C4-2B (cell line): Measurements from ENCODE around the gene SSBP2.

ENCODE experiments used
- H3K27ac ChIP-seq: fragments of 450-650 bp; 2 replicates; pipeline ENCODE4 v1.5.1; 2017
- ZFX ChIP-seq: fragments of 450-650 bp; IDR thresholded peaks from 2 replicates; pipeline ENCODE4 v1.6.1; 2017
- TF ChIP-seq, protein P1 (sequence below): fragments of 450-650 bp; conservative IDR thresholded peaks from 2 replicates; pipeline ENCODE4 v1.5.1; 2017; ENCODE audit warnings: mild to moderate bottlenecking

The SSBP2 gene

DNA sequence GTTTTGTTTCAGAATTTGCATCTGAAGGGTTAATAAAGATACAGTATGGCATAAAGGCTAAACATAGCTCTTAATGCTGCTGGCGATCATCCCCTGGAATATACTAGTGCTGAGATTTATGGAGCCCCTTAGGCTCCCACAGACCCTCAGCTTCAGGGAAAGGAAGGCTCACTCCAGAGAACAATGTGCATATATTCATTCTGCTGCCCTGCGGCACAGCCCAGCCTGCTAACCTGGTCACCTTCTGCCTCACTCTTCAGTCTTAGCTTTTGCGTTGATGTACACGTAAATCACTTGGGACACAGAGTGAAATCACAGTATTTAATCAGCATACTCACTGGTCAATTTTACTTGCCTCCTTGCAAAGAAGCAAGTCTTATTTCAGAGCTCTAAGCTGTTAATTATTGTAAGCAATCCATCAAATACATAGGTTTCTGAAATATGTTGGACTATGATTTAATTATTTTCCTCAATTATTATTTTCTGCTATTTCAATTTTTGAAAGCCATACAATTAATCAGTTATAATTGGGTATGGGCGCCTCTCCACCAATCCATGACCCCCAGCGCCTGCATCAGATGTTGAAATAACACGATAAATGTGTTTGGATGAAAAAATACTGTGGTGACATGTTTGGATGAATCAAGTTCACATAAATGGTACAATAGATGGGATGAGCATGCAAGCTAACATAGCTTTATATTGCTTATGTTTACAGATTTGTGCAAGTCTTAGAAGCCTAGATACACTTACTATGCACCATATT is 345.6 kb downstream of the SSBP2 start:
- no peak for TF ChIP-seq ZFX
- TF ChIP-seq, protein P1, sequence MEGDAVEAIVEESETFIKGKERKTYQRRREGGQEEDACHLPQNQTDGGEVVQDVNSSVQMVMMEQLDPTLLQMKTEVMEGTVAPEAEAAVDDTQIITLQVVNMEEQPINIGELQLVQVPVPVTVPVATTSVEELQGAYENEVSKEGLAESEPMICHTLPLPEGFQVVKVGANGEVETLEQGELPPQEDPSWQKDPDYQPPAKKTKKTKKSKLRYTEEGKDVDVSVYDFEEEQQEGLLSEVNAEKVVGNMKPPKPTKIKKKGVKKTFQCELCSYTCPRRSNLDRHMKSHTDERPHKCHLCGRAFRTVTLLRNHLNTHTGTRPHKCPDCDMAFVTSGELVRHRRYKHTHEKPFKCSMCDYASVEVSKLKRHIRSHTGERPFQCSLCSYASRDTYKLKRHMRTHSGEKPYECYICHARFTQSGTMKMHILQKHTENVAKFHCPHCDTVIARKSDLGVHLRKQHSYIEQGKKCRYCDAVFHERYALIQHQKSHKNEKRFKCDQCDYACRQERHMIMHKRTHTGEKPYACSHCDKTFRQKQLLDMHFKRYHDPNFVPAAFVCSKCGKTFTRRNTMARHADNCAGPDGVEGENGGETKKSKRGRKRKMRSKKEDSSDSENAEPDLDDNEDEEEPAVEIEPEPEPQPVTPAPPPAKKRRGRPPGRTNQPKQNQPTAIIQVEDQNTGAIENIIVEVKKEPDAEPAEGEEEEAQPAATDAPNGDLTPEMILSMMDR = no peak
- no peak overlapping the region for H3K27ac ChIP-seq

DNA sequence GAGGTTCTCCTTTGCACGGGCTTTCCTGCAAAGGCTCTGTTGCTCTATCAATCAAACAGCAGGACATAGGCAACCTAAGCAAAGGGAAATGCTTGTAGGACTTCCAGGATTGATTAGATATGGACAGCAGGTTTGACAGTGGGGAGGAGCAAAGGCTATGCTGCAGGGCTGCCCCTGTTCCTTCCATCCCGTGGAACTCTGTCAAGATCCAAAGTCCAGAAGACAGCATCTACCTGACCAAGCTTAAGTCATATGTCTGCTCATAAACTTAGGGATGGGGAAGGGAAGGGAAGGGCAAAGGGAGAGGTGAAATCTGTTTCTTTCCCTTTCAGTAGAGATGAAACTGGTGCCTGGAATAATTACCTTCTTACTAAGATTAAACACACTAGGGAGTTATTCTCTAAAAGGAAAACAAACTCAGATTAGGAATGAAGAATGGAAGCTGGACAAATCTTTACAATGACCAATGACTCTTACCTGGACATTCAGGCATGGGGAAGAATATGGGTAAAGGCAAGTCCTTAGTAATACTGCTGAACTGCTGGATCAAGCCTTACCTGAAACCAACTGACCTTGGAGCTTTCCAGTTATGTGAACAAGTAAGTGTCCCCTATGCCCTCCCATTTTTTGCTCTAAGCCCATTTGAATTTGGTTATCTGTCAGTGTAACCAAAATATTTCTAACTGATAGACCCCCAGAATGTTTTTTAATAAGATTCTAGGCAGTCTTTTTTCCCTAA is 348.5 kb downstream of the SSBP2 start:
- H3K27ac ChIP-seq = no peak overlapping the region
- TF ChIP-seq ZFX = no peak
- TF ChIP-seq, protein P1 = no peak

DNA sequence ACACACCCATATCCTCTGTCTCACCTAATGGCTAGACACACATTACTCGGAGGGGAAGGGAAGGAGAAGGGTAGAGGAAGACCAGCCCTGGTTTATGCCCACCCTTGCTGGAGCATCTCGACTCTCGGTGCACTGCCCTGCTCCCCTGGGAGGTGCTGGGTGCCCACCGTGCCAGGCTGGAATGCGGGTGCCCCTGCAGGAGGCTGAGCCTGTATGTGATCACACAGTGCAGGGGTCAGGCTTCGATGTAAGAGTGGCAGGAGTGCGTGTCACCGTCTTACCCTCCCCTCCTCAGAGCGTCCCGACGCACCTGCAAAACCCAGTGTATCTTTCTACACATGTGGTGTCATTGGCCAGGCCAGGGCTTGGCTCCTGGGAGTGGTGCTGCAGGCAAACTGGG is 349.6 kb downstream of the SSBP2 start:
- H3K27ac ChIP-seq = no peak overlapping the region
- TF ChIP-seq, protein P1 = no peak
- no peak for TF ChIP-seq ZFX

DNA sequence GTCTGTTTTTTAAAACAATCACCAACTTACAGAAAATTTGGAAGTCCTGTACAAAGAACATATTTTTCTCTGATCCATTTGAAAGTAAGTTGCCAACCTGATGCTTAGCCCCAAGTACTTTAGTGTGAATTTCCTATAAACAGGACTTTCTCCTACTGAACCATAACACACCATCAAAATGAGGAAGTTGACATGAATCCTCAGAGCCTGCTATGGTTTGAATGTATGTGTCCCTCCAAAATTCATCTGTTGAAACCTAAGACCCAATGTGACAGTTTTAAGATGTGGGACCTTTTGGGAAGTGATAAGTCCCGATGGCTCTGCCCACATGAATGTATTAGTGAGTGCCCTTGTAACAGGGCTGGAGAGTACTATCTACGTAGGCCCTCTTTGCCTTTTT is 350.5 kb downstream of the SSBP2 start:
- no peak overlapping the region for H3K27ac ChIP-seq
- TF ChIP-seq, protein P1 = no peak
- no peak for TF ChIP-seq ZFX

DNA sequence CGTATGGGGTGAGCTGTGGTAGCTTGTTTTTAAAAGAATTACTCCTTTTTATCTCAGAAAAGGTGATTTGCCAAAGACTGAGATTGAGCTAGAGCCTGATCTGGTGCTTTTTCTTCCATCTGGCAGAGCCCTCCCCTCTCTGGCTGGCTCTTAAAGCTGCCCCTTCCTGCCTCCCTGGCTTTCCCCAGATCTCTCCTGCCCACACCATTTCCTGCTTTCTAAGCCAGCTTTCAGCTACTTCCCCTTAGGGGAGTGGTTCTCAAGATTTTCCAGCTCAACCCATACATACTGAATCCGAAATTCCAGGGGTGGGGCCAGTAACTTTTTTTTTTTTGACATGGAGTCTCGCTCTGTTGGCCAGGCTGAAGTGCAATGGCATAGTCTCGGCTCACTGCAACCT is 352.2 kb downstream of the SSBP2 start:
- no peak for TF ChIP-seq ZFX
- TF ChIP-seq, protein P1 = no peak

DNA sequence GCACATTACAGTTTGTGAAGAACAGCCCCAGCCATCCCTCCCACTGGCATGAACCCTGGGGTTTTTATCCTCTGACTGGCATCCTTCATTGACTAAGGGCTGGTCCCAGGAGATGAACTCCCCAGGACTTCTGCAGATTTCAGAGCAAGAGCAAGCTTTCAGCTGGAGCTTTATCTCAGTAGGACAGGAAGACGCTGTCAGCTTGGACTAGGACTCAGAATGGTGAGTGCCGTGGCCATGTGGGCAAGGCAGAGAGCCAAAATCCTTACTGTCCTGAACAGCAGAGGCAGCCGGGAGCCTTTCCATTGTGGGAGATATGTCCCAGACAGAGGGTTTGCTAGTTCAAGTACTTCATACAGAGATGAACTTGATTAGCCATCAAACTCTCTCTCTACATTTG is 353.7 kb downstream of the SSBP2 start:
- no peak for TF ChIP-seq ZFX
- TF ChIP-seq, protein P1 = no peak
- no peak overlapping the region for H3K27ac ChIP-seq

More for the DNA sequence above, 352.2 kb downstream of the SSBP2 start:
- no peak overlapping the region for H3K27ac ChIP-seq

DNA sequence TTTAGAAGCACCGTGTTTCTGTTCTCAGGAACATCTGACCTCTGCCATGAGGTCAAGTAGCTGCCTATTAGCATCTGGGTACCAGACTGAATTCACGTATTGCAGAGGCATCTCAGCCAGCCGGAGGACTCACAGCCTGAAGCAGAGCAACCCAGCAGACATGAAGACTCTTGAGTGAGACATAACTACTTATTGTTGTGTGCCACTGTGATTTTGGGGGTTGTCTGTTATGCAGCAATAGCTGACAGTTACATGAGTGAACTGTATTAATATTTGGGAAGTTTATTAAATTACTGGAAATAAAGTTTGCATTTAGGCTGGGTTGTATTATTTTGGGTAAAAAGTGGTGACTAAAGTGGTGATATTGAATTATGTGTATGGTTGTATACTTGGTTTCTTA is 355.6 kb downstream of the SSBP2 start:
- no peak overlapping the region for H3K27ac ChIP-seq
- TF ChIP-seq, protein P1 = no peak
- TF ChIP-seq ZFX = no peak
